SK-N-SH (cell line): ENCODE results near the gene HHAT. TPM values are rescaled to one million over a fixed set of nuclear protein-coding genes. Genes with fewer than 3 reads are reported as not detected.

Experiments used
- CTCF ChIA-PET: fragments of 300-600, 350-600 bp; formaldehyde crosslinking; extraction: SDS; loops from one replicate; lab custom pipeline; 2021; lab: Yijun Ruan, JAX
- POLR2A ChIA-PET: fragments of 350-600 bp; sonication (Branson Sonifier 250); formaldehyde crosslinking; extraction: SDS; loops from one replicate; lab custom pipeline; 2020; ENCODE audit warnings: antibody characterized with exemption, inconsistent platforms; lab: Yijun Ruan, JAX
- DNase-seq: peaks from one replicate; pipeline ENCODE4 v3.0.0; 2012
- H2AFZ ChIP-seq: fragments of 200-600 bp; sonication (generic); 2 replicates; pipeline ENCODE4 v1.8.1; 2016; ENCODE audit warnings: antibody characterized with exemption, mild to moderate bottlenecking, low read depth
- H3F3A ChIP-seq: fragments of 200-600 bp; sonication (generic); replicated peaks from 2 replicates; pipeline ENCODE3; 2016; ENCODE audit warnings: antibody characterized with exemption, mild to moderate bottlenecking; ENCODE audit not compliant: insufficient read depth
- H3K27ac ChIP-seq, 2 experiments: fragments of 200-500 bp in 1 of 2; fragments of 200-600 bp in 1 of 2; sonication (Bioruptor generic) in 1 of 2; sonication (generic), shearing (Covaris generic) in 1 of 2; 2 replicates each; pipeline versions ENCODE4 v1.5.1 to v1.6.1; 2014 to 2016; ENCODE audit warnings: low read depth in 2 of 2, inconsistent platforms in 1 of 2, low read length in 1 of 2, mild to moderate bottlenecking in 1 of 2, mixed read lengths in 1 of 2
- H3K27me3 ChIP-seq: fragments of 200-600 bp; sonication (generic), shearing (Covaris generic); 2 replicates; pipeline ENCODE4 v1.6.1; 2016; ENCODE audit warnings: mixed run types; ENCODE audit not compliant: insufficient read depth
- H3K36me3 ChIP-seq, 2 experiments: fragments of 200-500 bp in 1 of 2; fragments of 200-600 bp in 1 of 2; sonication (Bioruptor generic) in 1 of 2; sonication (generic) in 1 of 2; replicated peaks in 1 of 2; 2 replicates each; pipeline versions ENCODE3 to v1.5.1; 2014 to 2016; ENCODE audit warnings: low read length in 1 of 2, mild to moderate bottlenecking in 1 of 2; ENCODE audit not compliant: insufficient read depth in 2 of 2, control insufficient read depth in 1 of 2
- H3K4me1 ChIP-seq, 2 experiments: fragments of 200-500 bp in 1 of 2; fragments of 200-600 bp in 1 of 2; sonication (Bioruptor generic) in 1 of 2; sonication (generic), shearing (Covaris generic) in 1 of 2; 2 replicates each; pipeline versions ENCODE4 v1.5.1 to v1.6.1; 2014 to 2016; ENCODE audit warnings: low read depth in 1 of 2, low read length in 1 of 2, mixed run types in 1 of 2; ENCODE audit not compliant: insufficient read depth in 2 of 2, control insufficient read depth in 1 of 2
- H3K4me2 ChIP-seq: fragments of 200-600 bp; sonication (generic), shearing (Covaris generic); 2 replicates; pipeline ENCODE4 v1.6.1; 2017; ENCODE audit warnings: mixed run types
- H3K4me3 ChIP-seq, 2 experiments: fragments of 200-500 bp in 1 of 2; fragments of 200-600 bp in 1 of 2; sonication (Bioruptor generic) in 1 of 2; sonication (generic), shearing (Covaris generic) in 1 of 2; 2 replicates each; pipeline versions ENCODE4 v1.5.1 to v1.8.1; 2014 to 2016; ENCODE audit warnings: low read depth in 2 of 2, inconsistent platforms in 1 of 2, low read length in 1 of 2, mild to moderate bottlenecking in 1 of 2, mixed read lengths in 1 of 2, moderate library complexity in 1 of 2
- H3K79me2 ChIP-seq: fragments of 200-600 bp; sonication (generic); 2 replicates; pipeline ENCODE4 v1.8.1; 2017; ENCODE audit warnings: mild to moderate bottlenecking; ENCODE audit not compliant: insufficient read depth
- H3K9ac ChIP-seq: fragments of 200-600 bp; sonication (generic); 2 replicates; pipeline ENCODE4 v1.6.1; 2017; ENCODE audit warnings: mixed run types
- H3K9me2 ChIP-seq: fragments of 200-600 bp; sonication (generic); 2 replicates; pipeline ENCODE4 v1.6.1; 2017; ENCODE audit warnings: mixed run types
- H3K9me3 ChIP-seq: fragments of 200-600 bp; sonication (generic); 2 replicates; pipeline ENCODE4 v1.6.1; 2017; ENCODE audit warnings: mixed run types, mild to moderate bottlenecking, moderate library complexity
- H4K20me1 ChIP-seq: fragments of 200-600 bp; sonication (generic); 2 replicates; pipeline ENCODE4 v1.6.1; 2017; ENCODE audit warnings: mild to moderate bottlenecking, mixed run types; ENCODE audit not compliant: insufficient read depth
- CHD2 ChIP-seq: fragments of 150-350 bp; IDR thresholded peaks from 2 replicates; pipeline ENCODE4 v1.6.1; 2018; ENCODE audit warnings: low read length; ENCODE audit not compliant: partially characterized antibody
- CTCF ChIP-seq: fragments of 200-600 bp; sonication (generic); IDR thresholded peaks from 2 replicates; pipeline ENCODE4 v1.6.1; 2017; ENCODE audit warnings: antibody characterized with exemption, mild to moderate bottlenecking, moderate library complexity
- GATA2 ChIP-seq: sonication (generic); formaldehyde crosslinking; IDR thresholded peaks from 2 replicates; pipeline ENCODE4 v1.5.0; 2020; ENCODE audit warnings: mild to moderate bottlenecking, missing genetic modification reagents
- MXI1 ChIP-seq: IDR thresholded peaks from 2 replicates; pipeline ENCODE4 v1.6.1; 2012; ENCODE audit warnings: mild to moderate bottlenecking, low read depth, low read length, improper control_type of control experiment
- POLR2AphosphoS5 ChIP-seq: IDR thresholded peaks from 2 replicates; pipeline ENCODE4 v1.6.1; 2012; ENCODE audit warnings: low read depth, low read length
- RAD21 ChIP-seq: IDR thresholded peaks from 2 replicates; pipeline ENCODE4 v1.6.1; 2012; ENCODE audit warnings: mild to moderate bottlenecking, low read length
- RCOR1 ChIP-seq: fragments of 150-350 bp; IDR thresholded peaks from 2 replicates; pipeline ENCODE4 v1.6.1; 2017; ENCODE audit warnings: antibody characterized with exemption, low read length
- TCF12 ChIP-seq: IDR thresholded peaks from 2 replicates; pipeline ENCODE4 v1.4.0; 2012
- TEAD4 ChIP-seq: IDR thresholded peaks from 2 replicates; pipeline ENCODE4 v1.4.0; 2012; ENCODE audit warnings: mild to moderate bottlenecking, borderline replicate concordance; ENCODE audit not compliant: insufficient read depth
- YY1 ChIP-seq: IDR thresholded peaks from 2 replicates; pipeline ENCODE4 v1.4.0; 2012; ENCODE audit warnings: low read depth, mild to moderate bottlenecking
- WGBS: methylation state at CpG from one replicate; pipeline ENCODE4 v1.1.6; 2017; ENCODE audit warnings: low lambda C conversion rate; 5-methylcytosine and 5-hydroxymethylcytosine counted together
- polyA plus RNA-seq, 3 experiments: library from polyadenylated mRNA; depleted of rRNA; stranded (reverse); fragments of >200 nt; gene quantifications; 2 replicates each; pipeline ENCODE4 v1.2.3, GENCODE V29; 2012
- TF ChIP-seq, protein P1 (sequence below): IDR thresholded peaks from 2 replicates; pipeline ENCODE4 v1.4.0; 2012; ENCODE audit warnings: low read depth, borderline replicate concordance

The HHAT gene
- polyA plus RNA-seq, 1 of the 3 experiments (the other 2 are of a cell fraction) = 8.1 TPM

DNA sequence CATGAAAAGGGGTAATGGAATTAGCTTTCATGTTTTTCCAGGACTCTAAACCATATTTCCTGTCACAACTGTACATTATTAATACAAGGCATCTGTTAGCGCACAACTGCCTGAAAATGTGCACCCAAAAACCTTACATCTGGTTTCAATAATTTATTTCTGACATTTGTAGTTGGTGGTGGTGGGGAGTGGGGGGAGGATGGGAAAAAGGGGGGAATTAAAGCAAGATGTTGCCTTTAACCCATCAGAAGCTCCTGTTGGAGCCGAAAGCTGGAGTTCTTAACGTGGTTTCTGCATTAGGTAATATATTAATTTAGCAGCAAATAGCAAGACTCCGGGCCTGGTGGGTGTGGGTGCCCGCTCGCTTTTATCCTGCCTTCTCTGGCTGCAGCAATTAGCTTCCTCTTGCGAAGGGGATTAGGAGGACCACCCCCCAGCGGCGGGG is 36.9 kb upstream of the HHAT start (continued):
- TF ChIP-seq MXI1 = no peak; the same call in 1 of the 2 replicates
- TF ChIP-seq TEAD4 = peak; percentile 72; the same call in 1 of the 2 replicates
- peak; percentile 96 for TF ChIP-seq RCOR1
- peak; percentile 100 for TF ChIP-seq TCF12
- TF ChIP-seq, protein P1, sequence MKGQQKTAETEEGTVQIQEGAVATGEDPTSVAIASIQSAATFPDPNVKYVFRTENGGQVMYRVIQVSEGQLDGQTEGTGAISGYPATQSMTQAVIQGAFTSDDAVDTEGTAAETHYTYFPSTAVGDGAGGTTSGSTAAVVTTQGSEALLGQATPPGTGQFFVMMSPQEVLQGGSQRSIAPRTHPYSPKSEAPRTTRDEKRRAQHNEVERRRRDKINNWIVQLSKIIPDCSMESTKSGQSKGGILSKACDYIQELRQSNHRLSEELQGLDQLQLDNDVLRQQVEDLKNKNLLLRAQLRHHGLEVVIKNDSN = no peak; the same call in 1 of the 2 replicates
- TF ChIP-seq RAD21 = peak; percentile 3; the same call in 1 of the 2 replicates
- TF ChIP-seq CTCF = no peak
- TF ChIP-seq GATA2 (CRISPR knock-in tag) = 0 out of 2 replicates have a peak, but pooled peaks have one; percentile 12

GRCh38 chr1:210292231-210292871 is 36.4 kb upstream of the HHAT start:
- H3K9ac ChIP-seq = peak overlapping the region; percentile 54

More at GRCh38 chr1:210292231-210292871, 36.4 kb upstream of the HHAT start:
- H3K27ac ChIP-seq = peak overlapping the region; percentile 55 to 98; a peak in 3 of 4 replicates
- CTCF ChIA-PET = interaction anchor here (0.6 to 4.6 kb wide), 16 partner anchors 9 to 518 kb away, joined by 3 to 29 read pairs (median 6); partner anchors contain the start of gene SERTAD4
- H2AFZ ChIP-seq = peak overlapping the region; percentile 78
- DNase-seq = peak; percentile 80
- no peak for TF ChIP-seq CHD2
- TF ChIP-seq CTCF = peak; percentile 48
- no peak for TF ChIP-seq POLR2AphosphoS5
- 0 out of 2 replicates have a peak, but pooled peaks have one; percentile 4 for TF ChIP-seq YY1
- no peaks in the 10 kb centered on the region for H3K9me3 ChIP-seq
- H3F3A ChIP-seq = peaks cover 9% of the 10 kb centered on the region
- no peaks in the 10 kb centered on the region for H3K27me3 ChIP-seq
- no peaks in the 10 kb centered on the region for H3K36me3 ChIP-seq
- no peaks in the 10 kb centered on the region for H3K9me2 ChIP-seq
- whole genome bisulfite sequencing = 12% methylated on average over 31 of the region's 56 CpGs
- H3K4me2 ChIP-seq = peak overlapping the region; percentile 86
- peaks cover 23 to 43% of the 10 kb centered on the region in 2 experiments for H3K4me1 ChIP-seq
- H3K79me2 ChIP-seq = no peaks in the 10 kb centered on the region
- H3K4me3 ChIP-seq = peak overlapping the region; percentile 45 to 55
- POLR2A ChIA-PET = interaction anchor here (1.2 to 4.5 kb wide), 9 partner anchors 10 to 82 kb away, joined by 3 to 29 read pairs (median 4); partner anchors contain the start of gene SERTAD4
- no peaks in the 10 kb centered on the region for H4K20me1 ChIP-seq
